A204.1 (cell line): Measurements from ENCODE around the gene ABTB2.

Experiments
- FAIRE-seq: peaks from 2 replicates; lab custom pipeline; 2012; peaks lifted over from hg19 to GRCh38; lab: Jason Lieb, UNC

The ABTB2 gene

GRCh38 chr11:34314936-34315335, 42.9 kb downstream of the ABTB2 start:
- no peak for FAIRE-seq

- no peak for FAIRE-seq
These were observed 43.6 kb downstream of the ABTB2 start for GRCh38 chr11:34314176-34314575.

DNA sequence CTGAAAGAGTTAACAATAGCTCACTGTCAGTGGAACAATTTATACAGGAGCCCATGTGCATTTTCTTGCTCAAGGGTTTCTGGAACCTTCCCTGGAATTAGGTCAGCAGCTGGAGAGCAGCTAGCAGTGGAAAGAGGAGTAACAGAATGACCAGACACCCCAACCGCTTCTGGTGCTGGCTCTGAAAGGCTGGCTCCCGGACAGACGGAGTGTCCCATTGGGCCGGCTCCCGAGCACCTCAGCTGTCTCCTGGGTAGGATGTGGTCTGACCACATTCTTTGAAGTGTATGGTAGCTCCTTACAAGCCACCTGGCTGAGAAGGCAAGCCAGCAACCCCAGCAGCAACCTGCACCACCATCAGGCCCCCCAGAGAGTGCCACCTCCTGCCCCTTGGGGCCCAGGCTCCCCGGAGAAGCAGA, 44.7 kb downstream of the ABTB2 start:
- FAIRE-seq = no peak

GRCh38 chr11:34311126-34311525, 46.7 kb downstream of the ABTB2 start:
- FAIRE-seq = no peak

DNA sequence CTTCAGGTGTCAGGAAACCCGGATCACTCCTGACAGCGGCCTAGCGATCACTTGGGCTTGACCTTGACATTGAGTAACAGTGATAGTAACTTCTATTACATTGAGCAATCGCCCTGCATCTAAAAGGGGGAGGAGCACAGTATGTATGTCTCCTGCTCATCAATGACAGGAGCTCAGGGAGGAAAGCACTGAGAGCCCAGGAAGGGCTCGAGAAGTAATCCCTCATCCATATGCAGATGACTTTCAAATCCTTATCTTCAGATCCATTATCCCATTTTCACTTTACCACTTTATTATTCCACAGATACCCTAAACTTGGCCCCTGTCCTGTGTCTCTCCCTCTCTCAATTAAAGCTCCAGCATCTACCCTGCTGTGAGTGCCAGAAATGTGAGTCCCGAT, 47.8 kb downstream of the ABTB2 start:
- FAIRE-seq = no peak

DNA sequence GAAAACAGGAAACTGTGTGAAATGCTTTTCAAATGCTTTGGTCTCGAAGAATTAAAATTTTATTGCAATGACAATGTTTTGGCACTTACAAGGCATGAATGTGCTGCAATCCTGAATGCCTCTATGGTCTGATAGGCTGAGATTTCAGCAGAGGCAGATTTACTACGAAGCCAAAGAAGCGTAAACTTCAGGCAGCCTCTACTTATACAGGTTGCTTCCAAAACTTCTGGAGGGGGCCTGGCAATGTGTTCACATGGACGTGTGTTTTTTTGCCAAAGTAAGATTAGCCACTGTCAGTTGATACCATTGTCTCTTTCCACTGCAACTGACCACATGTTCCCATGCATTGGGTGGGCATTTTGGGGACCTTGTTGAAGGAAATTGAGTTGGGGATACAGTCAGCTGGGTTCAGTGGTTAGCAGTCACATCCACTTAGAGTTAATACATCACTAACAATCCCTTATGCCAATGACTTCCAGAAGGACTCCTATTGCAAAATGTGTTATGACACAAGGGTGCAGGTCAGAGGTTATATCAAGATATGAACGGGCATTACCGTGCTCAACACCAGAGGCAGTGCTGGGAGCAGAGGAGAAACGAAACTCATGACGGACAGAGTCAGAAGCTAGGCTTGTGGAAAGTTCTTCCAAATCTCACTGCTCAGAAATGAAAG, 48.8 kb downstream of the ABTB2 start:
- no peak for FAIRE-seq

DNA sequence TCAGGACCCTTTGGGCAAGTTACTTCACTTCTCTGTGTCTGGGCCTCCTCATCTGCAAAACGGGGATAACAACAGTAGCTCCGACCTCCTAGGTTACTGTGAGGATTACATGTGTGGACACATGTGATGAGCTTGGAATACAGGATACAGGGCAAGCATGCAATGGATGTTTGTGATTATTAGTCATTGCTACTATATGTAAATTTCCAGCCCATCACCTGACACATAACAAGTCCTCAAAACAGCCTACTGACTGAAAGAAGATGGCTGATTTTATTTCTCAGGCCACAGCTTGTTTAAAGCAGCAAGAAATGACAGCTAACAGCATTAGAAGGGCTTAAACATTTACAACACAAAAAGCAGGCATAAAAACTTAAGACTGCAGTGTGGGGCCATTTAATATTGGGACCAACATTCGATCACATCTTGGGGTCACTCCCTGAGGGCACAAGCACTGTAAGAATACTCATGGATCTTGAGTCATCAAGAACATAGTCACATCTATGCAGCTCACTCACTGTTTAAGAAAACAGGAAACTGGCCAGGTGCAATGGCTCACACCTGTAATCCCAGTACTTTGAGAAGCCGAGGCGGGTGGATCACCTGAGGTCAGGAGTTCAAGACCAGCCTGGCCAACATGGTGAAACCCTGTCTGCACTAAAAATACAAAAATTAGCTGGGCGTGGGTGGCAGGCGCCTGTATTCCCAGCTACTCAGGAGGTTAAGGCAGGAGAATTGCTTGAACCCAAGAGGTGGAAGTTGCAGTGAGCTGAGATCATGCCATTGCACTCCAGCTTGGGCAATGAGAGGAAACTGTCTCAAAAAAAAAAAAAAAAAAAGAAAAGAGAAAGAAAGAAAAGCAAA, 49.5 kb downstream of the ABTB2 start:
- FAIRE-seq = no peak

GRCh38 chr11:34305780-34306179, 52.0 kb downstream of the ABTB2 start:
- no peak for FAIRE-seq

DNA sequence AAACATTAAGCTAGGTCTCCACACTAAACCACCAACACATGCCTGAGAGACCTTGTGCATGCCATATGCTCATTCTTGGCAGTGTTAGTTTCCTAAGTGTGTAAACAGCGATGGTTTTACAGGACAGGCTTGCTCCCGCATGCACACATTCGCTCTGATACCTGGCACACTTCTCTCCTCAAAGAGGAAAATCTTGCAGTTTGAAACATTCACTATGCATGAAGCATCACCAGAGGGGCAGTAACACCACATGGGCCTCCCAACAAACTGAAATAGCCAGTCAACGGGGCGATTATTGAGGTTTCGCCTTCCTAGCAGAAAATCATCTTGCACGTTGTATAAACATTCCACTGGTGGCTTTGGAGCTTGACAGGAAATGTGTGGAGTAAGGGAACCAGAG, 52.6 kb downstream of the ABTB2 start:
- FAIRE-seq = no peak

DNA sequence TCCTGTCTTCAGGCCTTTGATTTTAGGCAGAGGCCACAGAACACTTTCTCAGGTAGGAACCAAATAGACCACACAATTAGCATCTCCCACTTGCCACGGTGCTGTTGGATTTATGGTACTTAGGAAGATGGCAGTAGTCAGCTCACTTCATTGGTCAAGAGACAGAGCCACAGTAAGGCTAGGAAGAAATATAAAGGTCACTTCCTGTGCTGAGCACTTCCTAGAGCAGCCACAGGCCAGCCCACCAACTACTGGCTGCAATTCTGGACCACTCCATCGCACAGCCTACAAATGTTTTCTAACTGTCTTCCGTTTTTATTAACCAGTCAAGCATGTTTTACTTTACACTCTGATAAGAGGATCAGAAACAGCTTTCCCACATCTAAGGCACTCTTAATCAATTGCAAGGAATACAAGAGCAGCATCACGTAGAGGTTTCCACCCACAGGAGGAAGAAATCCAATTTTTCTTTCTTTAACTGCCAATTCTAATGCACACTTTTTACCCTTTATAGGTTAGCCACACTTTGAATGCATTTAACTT, 54.7 kb downstream of the ABTB2 start:
- FAIRE-seq = no peak

GRCh38 chr11:34302046-34302921, 55.5 kb downstream of the ABTB2 start:
- no peak for FAIRE-seq

DNA sequence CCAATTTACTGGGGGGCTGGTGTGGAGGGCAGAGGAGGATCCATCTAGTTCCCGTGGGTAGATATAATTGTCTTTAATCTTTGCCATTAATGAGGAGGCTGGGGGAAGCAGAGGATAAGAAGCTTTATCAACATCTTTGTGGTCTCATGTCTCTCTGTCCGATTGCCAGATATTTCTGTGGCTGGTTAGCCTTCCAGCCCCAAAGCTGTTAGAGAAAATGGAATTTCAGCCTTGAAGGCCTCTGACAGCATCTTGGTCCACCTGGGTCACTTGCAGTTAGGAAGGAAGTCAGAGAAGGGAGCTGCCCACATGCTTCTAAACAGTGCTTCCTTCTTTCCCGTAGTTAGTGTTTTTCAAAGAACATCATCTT, 56.9 kb downstream of the ABTB2 start:
- FAIRE-seq = no peak

GRCh38 chr11:34300026-34300925, 57.5 kb downstream of the ABTB2 start:
- FAIRE-seq = peak; percentile 83

GRCh38 chr11:34299284-34299972, 58.4 kb downstream of the ABTB2 start:
- FAIRE-seq = peak; percentile 98

DNA sequence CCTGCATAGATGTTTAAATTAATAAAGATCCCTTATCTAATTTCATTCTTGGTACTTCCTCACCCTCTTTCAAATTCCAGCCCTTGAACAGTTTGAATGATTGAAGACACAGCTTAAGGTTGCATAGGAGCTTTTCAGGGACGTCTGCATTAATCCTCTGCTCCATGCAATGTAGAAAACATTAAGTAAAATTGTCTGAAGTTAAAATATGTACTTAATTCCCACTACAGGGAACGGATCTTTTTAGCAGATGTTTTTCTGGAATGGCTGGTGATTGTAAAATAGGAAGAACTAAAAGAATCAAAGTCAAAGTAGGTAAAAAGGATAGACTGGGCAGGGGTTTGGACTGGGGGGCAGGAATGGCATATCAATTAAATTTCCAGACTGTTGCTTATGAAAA, 58.9 kb downstream of the ABTB2 start:
- no peak for FAIRE-seq

GRCh38 chr11:34296412-34296811, 61.4 kb downstream of the ABTB2 start:
- no peak for FAIRE-seq

DNA sequence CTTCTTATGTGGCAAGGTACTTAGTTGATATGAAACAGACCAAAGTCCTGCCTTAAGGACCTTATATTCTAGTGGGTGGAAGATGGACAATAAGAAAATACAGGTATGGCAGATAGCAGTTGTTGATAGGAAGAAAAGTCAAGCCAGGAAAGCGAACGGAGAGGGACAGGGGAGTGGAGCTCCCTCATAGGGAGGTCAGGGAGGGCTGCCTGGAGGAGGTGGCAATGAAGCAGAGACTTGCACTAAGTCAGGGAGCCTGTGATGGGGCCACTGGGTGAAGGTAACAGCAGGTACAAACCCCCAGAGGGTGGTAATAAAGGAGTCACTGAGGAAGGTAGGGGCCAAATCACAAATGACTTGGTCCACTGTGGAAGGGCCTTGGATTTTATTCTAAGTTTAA, 65.3 kb downstream of the ABTB2 start:
- no peak for FAIRE-seq

- FAIRE-seq = no peak
These were observed 65.7 kb downstream of the ABTB2 start for GRCh38 chr11:34292111-34292510.

DNA sequence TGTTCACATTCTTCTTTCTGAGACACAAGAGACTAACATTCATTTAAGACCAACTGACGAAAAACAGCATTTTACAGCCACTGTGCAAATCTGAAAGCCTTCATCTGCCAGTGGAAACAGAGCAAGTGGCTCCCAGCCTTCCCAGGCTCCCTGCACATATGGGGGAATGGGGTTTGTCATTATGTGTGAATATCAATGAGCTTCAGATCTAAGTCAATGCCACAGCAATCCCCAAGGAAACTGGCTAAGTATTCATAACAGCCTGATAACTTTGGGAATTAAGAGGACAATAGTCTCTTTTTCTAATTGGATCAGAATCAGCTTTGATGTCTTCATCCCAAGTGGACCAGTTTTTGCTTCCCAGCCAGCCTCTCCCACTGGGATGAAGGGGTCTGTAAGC, 66.9 kb downstream of the ABTB2 start:
- no peak for FAIRE-seq

DNA sequence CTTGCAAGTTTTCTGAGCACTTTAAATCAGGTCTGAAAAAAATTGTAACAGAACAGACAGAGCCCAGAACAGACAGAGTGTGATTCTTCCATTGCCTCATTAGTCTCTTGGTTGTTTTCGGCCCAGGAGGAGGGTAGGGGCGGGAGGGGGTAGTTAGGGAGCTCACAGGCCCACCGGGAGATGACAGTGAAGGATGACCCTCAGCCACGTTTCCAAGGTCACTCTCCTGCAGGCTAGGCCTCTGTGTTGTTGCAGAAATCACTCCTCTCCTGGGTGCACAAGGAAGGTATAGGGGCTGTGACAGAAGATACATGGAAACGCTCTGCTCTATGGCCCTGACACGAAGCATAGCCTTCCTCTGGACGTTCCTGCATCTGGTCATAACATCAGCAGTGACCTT, 69.3 kb downstream of the ABTB2 start:
- no peak for FAIRE-seq
